Measurements from ENCODE around the gene TCF4. TPM values are rescaled to one million over a fixed set of nuclear protein-coding genes. Genes with fewer than 3 reads are reported as not detected.
A peak's percentile ranks its signal among the peaks of the same experiment; 100 is the strongest.

TCF4 gene
- total and polyA plus RNA-seq, 2 donors (not counting 3 experiments of a cell fraction or from before 2014, with no cell fraction given), result 183 to 390 TPM

GRCh38 chr18:55404832-55405465 lies 183.0 kb downstream of the TCF4 start:
- FAIRE-seq (no peak), DNase-seq (ENCODE audit: low read depth, low spot score) (no peak)
- Histone ChIP-seq H3K9ac (replicated peaks; ENCODE audit: extremely low read depth, insufficient read depth, low read length) (peak overlapping the region; percentile 46), H3K9me3 (replicated peaks; ENCODE audit: control insufficient read depth, insufficient read depth, low read length) (no peaks in the 10 kb centered on the region), H3K9me1 (replicated peaks; ENCODE audit: control insufficient read depth, extremely low read depth, insufficient read depth, low read length) (no peaks in the 10 kb centered on the region), H4K20me1 (replicated peaks; ENCODE audit: control insufficient read depth, extremely low read depth, insufficient read depth, low read length) (no peaks in the 10 kb centered on the region), H3K4me2 (ENCODE audit: insufficient read depth, low read length) (no peak overlapping the region), H3K4me3 (replicated peaks in 1 of 3; ENCODE audit: insufficient read depth in 1 of 3, low read depth in 1 of 3, low read length in 3 of 3) (no peak overlapping the region), H3K4me1 (ENCODE audit: control insufficient read depth, extremely low read depth, insufficient read depth, low read length) (peaks cover 48% of the 10 kb centered on the region), H3K27me3 (ENCODE audit: control insufficient read depth in 2 of 2, insufficient read depth in 2 of 2, low read length in 2 of 2) (no peaks in the 10 kb centered on the region), H3K36me3 (ENCODE audit: control insufficient read depth in 2 of 2, extremely low read depth in 1 of 2, insufficient read depth in 2 of 2, low read length in 2 of 2) (peaks cover 0 to 1% of the 10 kb centered on the region in 2 experiments), H3K27ac (ENCODE audit: insufficient read depth, low read depth, low read length) (peak overlapping the region; percentile 73), H3K79me2 (ENCODE audit: control insufficient read depth, insufficient read depth, low read length) (peaks cover 60% of the 10 kb centered on the region), H2AFZ (ENCODE audit: low read depth, low read length) (no peak overlapping the region)
- ChIA-PET CTCF (interaction anchor here (2.4 kb wide), 1 partner anchor 11 kb away, joined by 8 read pairs; no protein-coding TSS in a partner anchor), POLR2A (no interaction called here)
- intact Hi-C loops (cut with micrococcal nuclease), result loop anchor here (5.0 to 10.0 kb wide), 4 partner anchors 308 to 1052 kb away; no protein-coding TSS in a partner anchor
- TF ChIP-seq MYC (IDR thresholded peaks at IDR 0.05; ENCODE audit: low read depth, low read length), result no peak
- no peak for TF ChIP-seq POLR2AphosphoS5 (IDR thresholded peaks at IDR 0.05; ENCODE audit: insufficient read depth, low read depth, low read length)
- TF ChIP-seq JUN (IDR thresholded peaks at IDR 0.05; ENCODE audit: borderline replicate concordance, insufficient read depth, insufficient read length, low read depth), result no peak
- TF ChIP-seq POLR2A (IDR thresholded peaks at IDR 0.05; ENCODE audit: low read depth, low read length), result no peak
- TF ChIP-seq GATA2 (IDR thresholded peaks at IDR 0.05; ENCODE audit: insufficient read depth, insufficient read length, low read depth, low read length), result no peak
- no peak for TF ChIP-seq EZH2 (IDR thresholded peaks at IDR 0.05; ENCODE audit: borderline replicate concordance, low read depth, low read length, severe bottlenecking)
- no peak for TF ChIP-seq CTCF (IDR thresholded peaks at IDR 0.05; ENCODE audit: extremely low read depth in 1 of 2, insufficient read depth in 1 of 2, low read depth in 1 of 2, low read length in 2 of 2)
- TF ChIP-seq FOS (IDR thresholded peaks at IDR 0.05; ENCODE audit: borderline replicate concordance, insufficient read depth, low read length), result no peak
- TF ChIP-seq, protein P1, sequence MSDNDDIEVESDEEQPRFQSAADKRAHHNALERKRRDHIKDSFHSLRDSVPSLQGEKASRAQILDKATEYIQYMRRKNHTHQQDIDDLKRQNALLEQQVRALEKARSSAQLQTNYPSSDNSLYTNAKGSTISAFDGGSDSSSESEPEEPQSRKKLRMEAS (IDR thresholded peaks at IDR 0.05; ENCODE audit: insufficient read depth, insufficient read length), result no peak
- no TSS peak for BruUV-seq (replicated peaks)
- dilution Hi-C loops (cut with MboI; ENCODE audit: extremely low pct_ligation_motif_present, low sequenced_read_pairs), result no loop called here
